ENCODE results near the gene BIK. TPM values are rescaled to one million over a fixed set of nuclear protein-coding genes. Genes with fewer than 3 reads are reported as not detected.
"Not testable (repeated sequence)": the region's sequence is repeated elsewhere in the genome, so short reads cannot be mapped to it uniquely, and the experiment has no call there.

BIK gene
- total RNA-seq, 1 donor from 2014 or later: 2.5 TPM

GRCh38 chr22:43134553-43134952 lies 24.0 kb downstream of the BIK start:
- no peak for DNase-seq (ENCODE audit: extremely low read depth, low read depth, low spot score)

GRCh38 chr22:43135565-43135964 lies 25.0 kb downstream of the BIK start:
- no peak for DNase-seq (ENCODE audit: extremely low read depth, low read depth, low spot score)

- DNase-seq (ENCODE audit: extremely low read depth, low read depth, low spot score): no peak
Measured at GRCh38 chr22:43136255-43136654, 25.7 kb downstream of the BIK start.

GRCh38 chr22:43136801-43137200 lies 26.3 kb downstream of the BIK start:
- no peak for DNase-seq (ENCODE audit: extremely low read depth, low read depth, low spot score)

GRCh38 chr22:43142880-43143562 lies 32.5 kb downstream of the BIK start, which contains the start of gene MCAT:
TSS of gene MCAT (minus strand) at chr22:43143398. CDS start at chr22:43143348, 50 bp downstream.
- DNase-seq (ENCODE audit: extremely low read depth, low read depth, low spot score): no peak

- DNase-seq (ENCODE audit: extremely low read depth, low read depth, low spot score): no peak
Measured at GRCh38 chr22:43144949-43145348, 34.4 kb downstream of the BIK start.

- not testable (repeated sequence) for DNase-seq (ENCODE audit: extremely low read depth, low read depth, low spot score)
Measured at GRCh38 chr22:43145371-43145770, 34.8 kb downstream of the BIK start.

GRCh38 chr22:43146332-43146731 lies 35.8 kb downstream of the BIK start:
- not testable (repeated sequence) for DNase-seq (ENCODE audit: extremely low read depth, low read depth, low spot score)

GRCh38 chr22:43147821-43148220 lies 37.3 kb downstream of the BIK start:
- DNase-seq (ENCODE audit: extremely low read depth, low read depth, low spot score): no peak

- no peak for DNase-seq (ENCODE audit: extremely low read depth, low read depth, low spot score)
Measured at GRCh38 chr22:43148581-43148980, 38.0 kb downstream of the BIK start.

- no peak for DNase-seq (ENCODE audit: extremely low read depth, low read depth, low spot score)
Measured at GRCh38 chr22:43150731-43151206, 40.2 kb downstream of the BIK start.

GRCh38 chr22:43151251-43152002 lies 40.9 kb downstream of the BIK start, which contains the start of gene TSPO:
TSS of gene TSPO (plus strand) at chr22:43151559. CDS start at chr22:43159239, 7,680 bp downstream.
- DNase-seq (ENCODE audit: extremely low read depth, low read depth, low spot score): no peak

- no peak for DNase-seq (ENCODE audit: extremely low read depth, low read depth, low spot score)
Measured at GRCh38 chr22:43152003-43152356, 41.4 kb downstream of the BIK start.

- DNase-seq (ENCODE audit: extremely low read depth, low read depth, low spot score): no peak
Measured at GRCh38 chr22:43152357-43153071, 42.0 kb downstream of the BIK start.

- DNase-seq (ENCODE audit: extremely low read depth, low read depth, low spot score): no peak
Measured at GRCh38 chr22:43153899-43154298, 43.3 kb downstream of the BIK start.

- DNase-seq (ENCODE audit: extremely low read depth, low read depth, low spot score): no peak
Measured at GRCh38 chr22:43154887-43155536, 44.5 kb downstream of the BIK start.

- no peak for DNase-seq (ENCODE audit: extremely low read depth, low read depth, low spot score)
Measured at GRCh38 chr22:43155789-43156188, 45.2 kb downstream of the BIK start.

- DNase-seq (ENCODE audit: extremely low read depth, low read depth, low spot score): no peak
Measured at GRCh38 chr22:43156413-43156812, 45.9 kb downstream of the BIK start.

- DNase-seq (ENCODE audit: extremely low read depth, low read depth, low spot score): no peak
Measured at GRCh38 chr22:43157874-43158546, 47.5 kb downstream of the BIK start.

GRCh38 chr22:43158778-43159483 lies 48.4 kb downstream of the BIK start:
- no peak for DNase-seq (ENCODE audit: extremely low read depth, low read depth, low spot score)

All from glomerular endothelial cell (primary cell).